Adrenal gland (tissue), 5 donors: ENCODE measurements around the gene RASGRP4.

ENCODE experiments used
- CTCF ChIP-seq, 6 experiments: fragments of 450-650 bp in 4 of 6; fragments of 200-600 bp in 2 of 6; sonication (generic) in 1 of 6; IDR thresholded peaks; 1 replicate in 5 of 6; 2 replicates in 1 of 6; pipeline versions ENCODE4 v1.5.1 to v1.8.0; 2016 to 2021; ENCODE audit warnings: antibody characterized with exemption in 6 of 6, mild to moderate bottlenecking in 2 of 6, moderate library complexity in 1 of 6
- POLR2A ChIP-seq, 2 donors: fragments of 450-650 bp; IDR thresholded peaks; one replicate each; pipeline ENCODE4 v1.6.1; 2017; ENCODE audit warnings: antibody characterized with exemption in 2 of 2, mild to moderate bottlenecking in 2 of 2, moderate library complexity in 1 of 2
- donor health status: DM: no; HTN: no; CAD: no.

- no peak for TF ChIP-seq POLR2A (IDR thresholded peaks at IDR 0.05)
- TF ChIP-seq CTCF (IDR thresholded peaks at IDR 0.05) = no peak
Observed at GRCh38 chr19:38429811-38430156, 3.8 kb upstream of the RASGRP4 start.
